GM19324 (cell line): Measurements from ENCODE around the gene PIK3C2G.
"Not testable (repeated sequence)": the region's sequence is repeated elsewhere in the genome, so short reads cannot be mapped to it uniquely, and the experiment has no call there.

ENCODE experiments used
- ATAC-seq: cut with Tn5 transposase; IDR thresholded peaks from one replicate; pipeline ENCODE4 v1.9.1; 2021; ENCODE audit warnings: mild to moderate bottlenecking, moderate library complexity; ENCODE audit not compliant: unreplicated experiment, low FRiP score

PIK3C2G gene

GRCh38 chr12:18261273-18261672 lies at the start of gene PIK3C2G:
TSS of gene PIK3C2G (plus strand) at chr12:18261518. CDS start at chr12:18282082, 20,564 bp downstream.
- no peak for ATAC-seq

- ATAC-seq, result no peak
These were observed 43.4 kb upstream of the PIK3C2G start for GRCh38 chr12:18217966-18218365.

GRCh38 chr12:18221726-18222125 lies 39.6 kb upstream of the PIK3C2G start:
- no peak for ATAC-seq

GRCh38 chr12:18222699-18223098 lies 38.6 kb upstream of the PIK3C2G start:
- ATAC-seq, result no peak

- no peak for ATAC-seq
These were observed 36.6 kb upstream of the PIK3C2G start for GRCh38 chr12:18224745-18225144.

GRCh38 chr12:18239526-18239925 lies 21.8 kb upstream of the PIK3C2G start:
- no peak for ATAC-seq

- ATAC-seq, result no peak
These were observed 18.8 kb upstream of the PIK3C2G start for GRCh38 chr12:18242380-18243089.

- ATAC-seq, result no peak
These were observed 18.1 kb upstream of the PIK3C2G start for GRCh38 chr12:18243238-18243637.

GRCh38 chr12:18246066-18246465 lies 15.3 kb upstream of the PIK3C2G start:
- no peak for ATAC-seq

GRCh38 chr12:18250313-18250916 lies 10.9 kb upstream of the PIK3C2G start:
- ATAC-seq, result no peak

- no peak for ATAC-seq
These were observed 7.2 kb upstream of the PIK3C2G start for GRCh38 chr12:18254081-18254480.

GRCh38 chr12:18255004-18255403 lies 6.3 kb upstream of the PIK3C2G start:
- ATAC-seq, result not testable (repeated sequence)

- ATAC-seq, result no peak
These were observed 4.1 kb upstream of the PIK3C2G start for GRCh38 chr12:18257251-18257650.

- no peak for ATAC-seq
These were observed 2.4 kb upstream of the PIK3C2G start for GRCh38 chr12:18258929-18259328.

- ATAC-seq, result no peak
These were observed 1.2 kb upstream of the PIK3C2G start for GRCh38 chr12:18259906-18260682.

GRCh38 chr12:18261906-18262305 lies 588 bp downstream of the PIK3C2G start:
- ATAC-seq, result no peak

- ATAC-seq, result no peak
These were observed 1.2 kb downstream of the PIK3C2G start for GRCh38 chr12:18262514-18262913.

GRCh38 chr12:18264581-18265075 lies 3.3 kb downstream of the PIK3C2G start:
- no peak for ATAC-seq

GRCh38 chr12:18267427-18268099 lies 6.2 kb downstream of the PIK3C2G start:
- no peak for ATAC-seq

- no peak for ATAC-seq
These were observed 9.7 kb downstream of the PIK3C2G start for GRCh38 chr12:18270958-18271460.

- ATAC-seq, result no peak
These were observed 14.7 kb downstream of the PIK3C2G start for GRCh38 chr12:18275981-18276380.
